GM21576 (cell line): Measurements from ENCODE around the gene C11orf91.
A peak's percentile ranks its signal among the peaks of the same experiment; 100 is the strongest.
"Not testable (repeated sequence)": the region's sequence is repeated elsewhere in the genome, so short reads cannot be mapped to it uniquely, and the experiment has no call there.

Experiments used
- ATAC-seq: cut with Tn5 transposase; IDR thresholded peaks from one replicate; pipeline ENCODE4 v1.9.1; 2021; ENCODE audit warnings: mild to moderate bottlenecking, moderate library complexity; ENCODE audit not compliant: unreplicated experiment

Gene C11orf91

DNA sequence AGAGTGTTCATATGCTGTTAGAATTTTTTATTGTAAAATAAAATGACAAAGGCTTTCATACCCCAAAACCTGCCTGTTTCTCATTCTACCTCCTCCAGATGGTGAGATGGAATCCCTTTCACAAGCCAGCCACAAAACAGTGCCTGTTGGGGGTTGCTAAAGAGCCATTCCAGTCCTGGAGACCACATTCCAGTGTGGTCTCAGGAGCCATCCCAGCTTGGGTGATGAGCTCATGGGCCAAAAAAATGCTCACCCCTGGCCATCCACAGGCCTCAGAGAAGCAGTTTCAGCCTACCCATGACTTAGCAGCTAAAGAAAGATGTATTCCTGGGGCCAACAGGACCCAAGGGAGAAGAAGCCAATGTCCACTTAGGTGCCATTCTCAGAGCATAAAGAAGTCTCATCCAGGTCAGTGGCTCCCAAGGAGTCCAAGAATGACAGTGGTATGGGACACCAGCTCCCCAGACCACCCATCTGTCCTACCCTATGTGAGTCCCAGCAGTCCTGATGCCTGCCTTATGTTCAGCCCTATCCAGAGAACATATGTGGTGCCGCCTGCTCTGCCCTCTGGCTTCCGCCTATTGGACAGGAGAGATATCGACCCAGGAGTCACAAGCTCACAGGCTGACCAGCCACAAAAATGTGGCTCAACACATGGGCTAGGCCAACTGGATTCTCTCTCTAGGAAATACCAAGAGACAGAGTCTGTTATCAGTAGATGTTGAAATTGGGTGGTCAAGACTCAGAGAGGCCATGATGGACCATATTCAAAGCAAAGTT lies 26.4 kb downstream of the C11orf91 start:
- no peak for ATAC-seq

- no peak for ATAC-seq
Observed at GRCh38 chr11:33672273-33672672, 28.4 kb downstream of the C11orf91 start.

- ATAC-seq: no peak
Observed at GRCh38 chr11:33670250-33671011, 30.2 kb downstream of the C11orf91 start.

- no peak for ATAC-seq
Observed at GRCh38 chr11:33669598-33670249, 30.9 kb downstream of the C11orf91 start.

- no peak for ATAC-seq
Observed at GRCh38 chr11:33668951-33669596, 31.6 kb downstream of the C11orf91 start.

DNA sequence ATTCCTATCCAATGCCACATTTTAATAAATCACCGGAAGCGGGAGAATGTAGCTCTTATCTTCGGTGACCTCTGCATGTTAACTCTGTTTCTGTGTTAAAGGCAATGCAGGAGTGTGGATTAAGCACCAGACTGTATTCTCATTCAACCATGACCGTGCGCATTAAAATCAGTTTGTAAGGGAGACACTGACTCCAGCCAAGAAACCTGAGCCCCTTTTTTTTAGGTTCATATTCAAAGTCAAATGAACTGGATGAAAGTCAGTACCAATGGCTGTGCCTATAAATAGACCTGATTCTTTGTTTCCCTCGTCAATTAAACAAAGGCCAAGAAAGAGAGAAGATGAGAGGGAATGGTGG lies 32.2 kb downstream of the C11orf91 start:
- no peak for ATAC-seq

- no peak for ATAC-seq
Observed at GRCh38 chr11:33667819-33668467, 32.7 kb downstream of the C11orf91 start.

DNA sequence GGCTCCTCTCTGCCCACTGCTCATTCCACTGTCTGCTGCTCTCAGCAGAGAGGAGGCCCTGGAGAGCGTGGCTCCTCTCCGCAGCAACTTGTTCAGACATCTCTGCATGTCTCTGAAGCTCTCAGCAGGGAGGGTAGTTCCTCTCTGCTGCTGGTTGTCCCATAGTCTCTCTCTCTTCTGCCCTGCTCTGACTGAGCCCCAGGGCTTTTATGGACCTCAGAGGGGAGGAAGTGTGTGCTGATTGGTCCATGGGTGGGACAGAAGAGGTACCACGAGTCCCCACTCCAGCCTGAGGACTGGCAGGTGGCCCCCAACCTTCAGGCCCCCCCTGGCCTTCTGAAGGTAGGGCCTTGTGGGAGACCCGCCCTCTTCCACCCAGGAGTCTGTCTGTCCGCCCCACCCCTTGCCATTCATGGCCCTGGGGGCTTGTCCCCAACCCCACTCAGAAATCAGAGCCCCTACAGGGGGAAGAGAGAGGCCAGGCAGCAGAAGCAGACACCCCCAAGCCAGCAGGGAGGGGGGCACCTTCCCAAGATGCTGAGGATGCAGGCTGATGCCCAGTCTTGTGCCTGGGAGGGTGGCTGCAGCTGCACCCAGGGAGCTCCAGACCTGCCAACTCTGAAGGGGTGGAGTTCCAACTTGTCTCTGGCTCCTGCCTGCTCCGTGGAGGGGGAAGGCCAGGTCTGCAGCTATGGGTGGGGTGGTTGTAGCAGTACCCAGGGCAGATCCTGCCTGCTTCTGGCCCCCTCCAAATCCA lies 35.1 kb downstream of the C11orf91 start:
- no peak for ATAC-seq

DNA sequence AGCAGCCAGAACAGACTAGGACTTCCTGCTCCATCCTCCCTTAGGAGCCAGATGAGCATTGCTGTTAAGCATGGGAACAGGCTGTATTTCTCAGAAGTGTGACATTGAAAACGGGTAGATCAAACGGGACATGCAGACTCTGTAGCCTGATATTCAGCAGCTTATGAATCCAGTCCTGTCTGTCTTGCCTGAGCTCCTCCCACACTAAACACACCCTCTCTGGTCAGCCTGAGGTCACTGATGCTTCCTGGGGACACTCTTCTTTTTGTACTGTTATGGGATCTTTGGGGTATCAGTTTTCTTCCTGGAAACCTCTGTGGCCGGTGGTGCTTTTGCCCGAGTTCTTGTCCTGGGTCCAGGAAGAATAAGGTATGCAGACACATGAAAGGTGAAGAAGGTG lies 35.8 kb downstream of the C11orf91 start:
- no peak for ATAC-seq

GRCh38 chr11:33664166-33664565 lies 36.5 kb downstream of the C11orf91 start:
- no peak for ATAC-seq

GRCh38 chr11:33663121-33663520 lies 37.5 kb downstream of the C11orf91 start:
- no peak for ATAC-seq

GRCh38 chr11:33661526-33661925 lies 39.1 kb downstream of the C11orf91 start:
- not testable (repeated sequence) for ATAC-seq

- no peak for ATAC-seq
Observed at GRCh38 chr11:33660962-33661361, 39.7 kb downstream of the C11orf91 start.

GRCh38 chr11:33659370-33660139 lies 41.1 kb downstream of the C11orf91 start:
- no peak for ATAC-seq

- no peak for ATAC-seq
Observed at GRCh38 chr11:33658195-33658900, 42.3 kb downstream of the C11orf91 start.

- no peak for ATAC-seq
Observed at GRCh38 chr11:33657757-33658156, 42.9 kb downstream of the C11orf91 start.

DNA sequence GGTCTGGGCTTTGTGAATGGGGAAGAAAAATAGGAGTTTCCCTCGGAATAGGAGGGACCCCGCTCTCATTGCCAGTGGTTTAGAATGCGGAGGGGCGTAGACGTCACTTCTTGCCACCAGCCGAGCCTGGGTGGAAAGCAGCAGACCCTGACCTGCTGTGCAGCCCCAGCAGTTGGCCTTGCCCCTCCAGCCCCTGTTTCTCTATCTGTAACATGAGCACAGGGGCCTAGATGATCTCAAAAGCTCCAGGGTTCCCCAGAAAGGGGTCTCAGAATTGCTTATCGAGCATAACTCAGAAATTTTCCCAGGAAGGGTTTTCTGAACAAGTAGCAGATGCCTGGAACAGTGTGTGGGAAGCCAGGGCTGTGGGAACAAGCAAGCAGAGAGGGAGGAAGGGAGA lies 43.9 kb downstream of the C11orf91 start:
- ATAC-seq: no peak

DNA sequence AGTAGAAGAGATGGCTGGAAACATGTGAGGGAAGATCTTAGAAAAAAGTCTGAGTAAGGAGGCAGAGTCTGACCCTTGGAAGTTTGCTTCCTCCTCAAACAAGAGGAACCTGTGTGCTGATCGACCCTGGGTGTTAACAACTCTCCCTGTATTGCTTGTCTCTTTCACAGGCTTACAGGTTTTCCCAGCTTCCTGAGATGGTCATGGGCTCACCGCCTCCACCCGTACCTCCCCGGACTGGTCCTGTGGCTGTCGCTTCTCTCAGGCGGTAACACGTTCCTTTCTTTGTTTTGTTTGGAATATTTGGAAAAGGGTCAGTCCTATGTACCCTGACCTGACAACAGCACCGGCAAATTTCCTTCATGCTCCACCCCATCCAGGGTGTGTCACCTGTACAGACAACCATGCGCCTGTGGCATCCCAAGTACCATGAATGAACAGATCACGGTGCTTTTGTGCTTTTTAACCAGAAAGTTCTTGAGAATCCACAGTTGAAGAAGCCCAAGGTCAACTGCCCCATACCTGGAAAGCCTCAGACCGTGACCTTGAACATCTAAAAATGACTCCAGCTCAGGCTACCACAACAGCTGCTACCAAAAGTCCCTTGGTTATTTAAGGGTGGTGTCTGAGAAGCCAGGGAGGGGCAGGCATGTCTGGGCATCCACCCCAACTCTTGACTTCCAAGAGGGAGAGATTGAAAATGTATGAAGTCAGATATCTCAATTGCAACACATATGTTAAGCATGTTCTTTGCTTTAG lies 44.6 kb downstream of the C11orf91 start:
- peak; percentile 56 for ATAC-seq
